ENCODE data around the gene LIFR. TPM values are rescaled to one million over a fixed set of nuclear protein-coding genes. Genes with fewer than 3 reads are reported as not detected.

Gene LIFR
- total RNA-seq, 1 donor from 2014 or later = 10.0 TPM

DNA sequence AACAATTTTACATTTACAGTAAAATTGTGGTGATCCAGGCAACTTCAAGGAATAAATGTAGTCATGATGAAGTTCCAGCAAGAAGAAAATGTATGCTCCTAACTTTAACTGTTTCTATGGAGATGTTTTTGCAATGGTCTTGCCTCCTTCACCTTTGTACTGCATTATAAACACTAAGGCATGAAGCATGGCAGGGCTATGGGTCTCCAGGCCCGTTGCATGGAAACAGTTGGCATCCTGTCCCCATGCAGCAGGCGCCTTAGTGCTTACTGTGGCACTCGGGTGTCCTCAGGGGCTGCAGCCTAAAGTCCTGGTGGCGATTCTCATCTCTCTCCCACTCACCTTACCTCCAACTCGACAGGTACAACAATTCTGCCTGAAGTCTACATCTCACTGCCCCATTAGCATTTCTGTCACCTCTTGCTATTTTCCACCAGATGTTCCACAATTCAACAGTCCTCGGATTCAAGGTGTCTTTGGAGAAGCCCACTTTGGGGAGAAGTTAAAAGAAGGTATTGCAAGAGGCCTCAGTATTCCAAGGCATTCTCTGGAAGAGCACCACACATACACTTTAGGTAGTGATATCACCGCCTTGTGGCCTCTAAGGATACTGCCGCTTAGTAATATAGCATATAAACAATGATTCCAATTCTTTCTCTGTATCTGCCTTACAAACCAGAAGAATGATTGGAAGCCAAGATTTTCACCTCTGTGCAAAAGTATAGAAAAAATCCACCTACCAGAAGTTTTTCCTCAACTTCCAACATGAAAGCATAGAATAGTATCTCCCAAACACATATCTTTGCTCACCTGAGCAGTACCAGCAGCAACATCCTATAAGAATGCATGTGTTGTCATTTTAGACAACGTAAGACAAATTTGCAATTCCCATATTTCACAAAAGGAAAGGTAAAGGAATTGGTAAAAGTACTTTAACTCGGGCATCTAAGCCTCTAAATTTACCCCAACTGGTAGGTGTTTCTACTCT is 5.1 kb downstream of the LIFR start:
- FAIRE-seq (no peak), DNase-seq (ENCODE audit: low read depth) (peak; percentile 49)
- H3K36me3 ChIP-seq (ENCODE audit: control insufficient read depth, insufficient read depth, low read length) = no peaks in the 10 kb centered on the region
- no peak overlapping the region for H3K4me3 ChIP-seq (ENCODE audit: low read depth, low read length)
- H3K27me3 ChIP-seq (ENCODE audit: control insufficient read depth, insufficient read depth, low read length) = no peaks in the 10 kb centered on the region
- TF ChIP-seq, protein P1, sequence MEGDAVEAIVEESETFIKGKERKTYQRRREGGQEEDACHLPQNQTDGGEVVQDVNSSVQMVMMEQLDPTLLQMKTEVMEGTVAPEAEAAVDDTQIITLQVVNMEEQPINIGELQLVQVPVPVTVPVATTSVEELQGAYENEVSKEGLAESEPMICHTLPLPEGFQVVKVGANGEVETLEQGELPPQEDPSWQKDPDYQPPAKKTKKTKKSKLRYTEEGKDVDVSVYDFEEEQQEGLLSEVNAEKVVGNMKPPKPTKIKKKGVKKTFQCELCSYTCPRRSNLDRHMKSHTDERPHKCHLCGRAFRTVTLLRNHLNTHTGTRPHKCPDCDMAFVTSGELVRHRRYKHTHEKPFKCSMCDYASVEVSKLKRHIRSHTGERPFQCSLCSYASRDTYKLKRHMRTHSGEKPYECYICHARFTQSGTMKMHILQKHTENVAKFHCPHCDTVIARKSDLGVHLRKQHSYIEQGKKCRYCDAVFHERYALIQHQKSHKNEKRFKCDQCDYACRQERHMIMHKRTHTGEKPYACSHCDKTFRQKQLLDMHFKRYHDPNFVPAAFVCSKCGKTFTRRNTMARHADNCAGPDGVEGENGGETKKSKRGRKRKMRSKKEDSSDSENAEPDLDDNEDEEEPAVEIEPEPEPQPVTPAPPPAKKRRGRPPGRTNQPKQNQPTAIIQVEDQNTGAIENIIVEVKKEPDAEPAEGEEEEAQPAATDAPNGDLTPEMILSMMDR (IDR thresholded peaks at IDR 0.05; ENCODE audit: insufficient read depth, low read length, severe bottlenecking) = peak; percentile 67

DNA sequence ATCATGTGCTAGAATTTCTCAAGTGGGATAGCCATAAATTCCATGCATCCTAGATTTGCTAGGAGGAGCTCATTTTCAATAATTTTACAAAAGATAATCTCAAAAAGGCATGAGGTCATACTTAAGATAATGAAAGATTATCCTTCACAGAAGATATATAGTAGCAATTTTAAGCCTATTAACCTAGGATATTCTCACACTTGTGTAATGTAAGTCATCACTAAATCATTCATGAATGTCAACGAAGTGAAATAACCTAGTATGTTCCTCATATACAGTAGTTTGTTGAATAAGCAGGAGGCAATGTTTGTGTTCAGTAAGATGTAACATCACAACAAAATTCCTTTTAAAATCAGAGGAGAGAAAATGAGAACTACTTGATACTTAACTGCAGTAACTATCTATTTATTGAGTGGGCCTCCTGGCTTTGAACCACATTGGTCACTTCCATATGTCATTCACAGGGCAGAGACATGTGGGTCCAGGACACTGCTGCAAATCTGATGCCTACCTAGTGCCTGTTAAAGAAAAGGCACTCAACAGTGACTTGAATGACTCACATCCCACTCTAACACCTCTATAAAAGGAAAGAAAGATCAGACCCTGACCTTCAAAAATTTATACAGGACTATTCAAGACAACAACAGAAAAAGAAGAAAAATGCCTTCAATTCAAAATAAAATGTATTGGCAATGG is 8.2 kb downstream of the LIFR start:
- FAIRE-seq (no peak), DNase-seq (ENCODE audit: low read depth) (no peak)
- Histone ChIP-seq H3K27me3 (ENCODE audit: control insufficient read depth, insufficient read depth, low read length) (no peaks in the 10 kb centered on the region), H3K4me3 (ENCODE audit: low read depth, low read length) (no peak overlapping the region), H3K36me3 (ENCODE audit: control insufficient read depth, insufficient read depth, low read length) (no peaks in the 10 kb centered on the region)
- TF ChIP-seq, protein P1 (IDR thresholded peaks at IDR 0.05; ENCODE audit: insufficient read depth, low read length, severe bottlenecking) = no peak

DNA sequence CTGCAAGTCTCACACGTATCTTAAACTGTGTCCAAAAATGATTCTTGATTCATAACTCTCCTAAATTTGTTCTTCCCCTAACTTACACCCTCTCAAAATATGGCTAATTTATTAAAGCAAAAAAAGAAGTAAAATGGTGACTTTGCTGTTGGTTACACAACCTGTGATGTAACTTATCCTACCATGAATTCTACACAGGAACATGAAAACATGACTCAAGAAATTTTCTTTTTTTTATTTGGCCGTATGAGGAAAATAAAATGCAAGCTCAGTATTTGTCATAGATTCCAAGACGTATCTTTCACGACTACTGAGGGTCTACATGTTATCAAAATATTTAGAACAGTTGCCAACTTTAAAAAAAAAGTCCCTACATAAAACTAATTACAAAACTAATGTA is 9.2 kb downstream of the LIFR start:
- FAIRE-seq = no peak
- no peaks in the 10 kb centered on the region for H3K36me3 ChIP-seq (ENCODE audit: control insufficient read depth, insufficient read depth, low read length)
- H3K27me3 ChIP-seq (ENCODE audit: control insufficient read depth, insufficient read depth, low read length) = no peaks in the 10 kb centered on the region
- H3K4me3 ChIP-seq (ENCODE audit: low read depth, low read length) = no peak overlapping the region
- no peak for DNase-seq (ENCODE audit: low read depth)
- TF ChIP-seq, protein P1 (IDR thresholded peaks at IDR 0.05; ENCODE audit: insufficient read depth, low read length, severe bottlenecking) = no peak

DNA sequence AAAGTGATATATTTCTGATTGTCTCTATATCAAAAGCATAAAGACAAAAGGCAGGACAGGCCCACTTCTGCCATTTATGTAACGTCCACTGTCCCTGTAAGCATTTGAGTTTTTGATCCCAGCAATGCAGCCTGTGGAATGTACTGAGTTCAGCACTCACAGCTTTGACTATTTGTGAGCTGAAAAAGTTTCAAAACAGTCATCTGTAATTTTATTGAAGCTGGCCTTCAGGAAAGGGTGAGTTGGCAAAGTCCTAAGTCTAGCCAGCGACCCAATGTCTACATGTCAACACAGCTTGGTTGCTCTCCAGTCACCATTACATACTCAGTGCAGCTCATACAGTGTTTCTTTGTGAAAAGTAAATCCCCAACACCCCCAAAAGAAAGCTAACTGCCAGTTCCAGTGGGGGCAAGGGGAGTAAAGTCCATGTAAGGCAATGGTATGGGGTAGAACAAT is 9.7 kb downstream of the LIFR start:
- Histone ChIP-seq H3K27me3 (ENCODE audit: control insufficient read depth, insufficient read depth, low read length) (no peaks in the 10 kb centered on the region), H3K36me3 (ENCODE audit: control insufficient read depth, insufficient read depth, low read length) (no peaks in the 10 kb centered on the region), H3K4me3 (ENCODE audit: low read depth, low read length) (no peak overlapping the region)
- DNase-seq (ENCODE audit: low read depth) = no peak
- no peak for FAIRE-seq
- TF ChIP-seq, protein P1 (IDR thresholded peaks at IDR 0.05; ENCODE audit: insufficient read depth, low read length, severe bottlenecking) = no peak

DNA sequence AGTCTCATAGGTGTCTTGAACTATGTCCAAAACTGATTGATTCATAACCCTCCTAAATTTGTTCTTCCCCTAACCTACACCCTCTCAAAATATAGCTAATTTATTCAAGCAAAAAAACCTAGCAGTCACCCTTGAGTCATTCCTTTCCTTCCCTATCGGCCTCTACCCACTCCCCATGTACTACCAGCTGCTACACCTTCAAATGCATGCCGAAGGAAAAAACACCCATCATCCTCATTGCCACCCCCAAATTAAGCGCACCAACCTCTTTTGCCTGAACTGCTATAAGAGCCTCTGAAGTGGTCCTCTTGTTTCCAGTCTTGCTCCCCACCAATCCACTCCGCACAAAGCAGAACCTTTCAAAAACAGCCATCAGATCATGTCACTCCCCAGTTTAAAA is 12.6 kb downstream of the LIFR start:
- DNase-seq (ENCODE audit: low read depth) (no peak), FAIRE-seq (no peak)
- Histone ChIP-seq H3K27me3 (ENCODE audit: control insufficient read depth, insufficient read depth, low read length) (no peaks in the 10 kb centered on the region), H3K36me3 (ENCODE audit: control insufficient read depth, insufficient read depth, low read length) (no peaks in the 10 kb centered on the region), H3K4me3 (ENCODE audit: low read depth, low read length) (no peak overlapping the region)
- TF ChIP-seq, protein P1 (IDR thresholded peaks at IDR 0.05; ENCODE audit: insufficient read depth, low read length, severe bottlenecking) = no peak
